Esophagus squamous epithelium (tissue), 5 donors: ENCODE data around the gene UNC79. TPM values are rescaled to one million over a fixed set of nuclear protein-coding genes. Genes with fewer than 3 reads are reported as not detected.
"Not testable (repeated sequence)": the region's sequence is repeated elsewhere in the genome, so short reads cannot be mapped to it uniquely, and the experiment has no call there.

Experiments
- DNase-seq: peaks from one replicate; lab custom pipeline; 2025; lab: John Stamatoyannopoulos, UW
- H3K27ac ChIP-seq, 4 donors: fragments of 200-600 bp; sonication (generic); one replicate each; pipeline ENCODE4 v1.5.1; 2016 to 2019; ENCODE audit warnings: mild to moderate bottlenecking in 1 of 4
- H3K27me3 ChIP-seq, 4 donors: fragments of 200-600 bp; sonication (generic); 1 replicate in 3 of 4; 2 replicates in 1 of 4; pipeline versions ENCODE4 v1.5.1 to v1.6.0; 2017 to 2021; ENCODE audit warnings: antibody characterized with exemption in 1 of 4
- H3K36me3 ChIP-seq, 3 donors: fragments of 200-600 bp; sonication (generic); one replicate each; pipeline ENCODE4 v1.5.1; 2016 to 2019
- H3K4me1 ChIP-seq, 3 donors: fragments of 200-600 bp; sonication (generic); one replicate each; pipeline ENCODE4 v1.5.1; 2017 to 2019
- H3K4me3 ChIP-seq, 4 donors: fragments of 200-600 bp; sonication (generic); 1 replicate in 3 of 4; 2 replicates in 1 of 4; pipeline ENCODE4 v1.5.1; 2016 to 2019; ENCODE audit warnings: mild to moderate bottlenecking in 2 of 4, moderate library complexity in 1 of 4
- H3K9me3 ChIP-seq, 3 donors: fragments of 200-600 bp; sonication (generic); one replicate each; pipeline ENCODE4 v1.5.1; 2016 to 2019
- CTCF ChIP-seq, 6 experiments: fragments of 450-650 bp in 4 of 6; fragments of 200-600 bp in 2 of 6; sonication (generic) in 2 of 6; IDR thresholded peaks; one replicate each; pipeline ENCODE4 v1.5.1; 2016 to 2019; ENCODE audit warnings: antibody characterized with exemption in 6 of 6, mild to moderate bottlenecking in 4 of 6, moderate library complexity in 4 of 6
- POLR2A ChIP-seq, 4 donors: fragments of 450-650 bp; IDR thresholded peaks; one replicate each; pipeline ENCODE4 v1.6.1; 2017; ENCODE audit warnings: antibody characterized with exemption in 4 of 4, mild to moderate bottlenecking in 4 of 4, moderate library complexity in 3 of 4
- WGBS, 2 donors: methylation state at CpG; one replicate each; pipeline ENCODE4 v1.1.5; 2018; 5-methylcytosine and 5-hydroxymethylcytosine counted together
- intact Hi-C: fragments of 100-400 bp; cut with DNase I; formaldehyde crosslinking; loops from one replicate; pipeline ENCODE4 v1.15.0; 2022
- total RNA-seq, 4 donors: library from RNA; depleted of rRNA; stranded (reverse); fragments of >200 nt; gene quantifications; one replicate each; pipeline ENCODE4 v1.1.0, GENCODE V29; 2016
- donor health status: DM: yes; HTN: yes; CAD: no.

The UNC79 gene
- under 1 TPM in 1 of 4 donors, not detected in 3; under 0.01 TPM for total RNA-seq

- H3K36me3 ChIP-seq: no peaks in the 10 kb centered on the region
- intact Hi-C loops: no loop called here
- DNase-seq: no peak
- no peak within 1 kb of the TSS for H3K27ac ChIP-seq
- TF ChIP-seq CTCF (IDR thresholded peaks at IDR 0.05) (no peak), POLR2A (IDR thresholded peaks at IDR 0.05) (no peak)
- peaks cover 0 to 14% (median 0%) of the 10 kb centered on the region in 3 donors for H3K4me1 ChIP-seq
- H3K4me3 ChIP-seq: peak within 1 kb of the TSS in 1 of 4 donors; percentile 39
- peaks cover 0 to 54% (median 10%) of the 10 kb centered on the region in 4 donors for H3K27me3 ChIP-seq
- peaks cover 0 to 5% (median 3%) of the 10 kb centered on the region in 3 donors for H3K9me3 ChIP-seq
- 0 to 9% methylated on average over 12 to 15 of the region's 51 CpGs for WGBS, 2 donors
Observed at GRCh38 chr14:93430315-93431035, at the start of gene UNC79. Gene UNC79, plus strand, starts transcription at chr14:93430939. Its CDS starts 91 bp downstream, at chr14:93431030.

GRCh38 chr14:93381644-93382043 is 49.1 kb upstream of the UNC79 start:
- Histone ChIP-seq H3K27me3 (no peaks in the 10 kb centered on the region), H3K4me3 (no peak overlapping the region), H3K36me3 (no peaks in the 10 kb centered on the region), H3K9me3 (no peaks in the 10 kb centered on the region), H3K27ac (no peak overlapping the region), H3K4me1 (no peaks in the 10 kb centered on the region)
- intact Hi-C loops: no loop called here
- DNase-seq: no peak
- no peak for TF ChIP-seq POLR2A (IDR thresholded peaks at IDR 0.05)
- TF ChIP-seq CTCF (IDR thresholded peaks at IDR 0.05): no peak
- 27 to 38% methylated on average over 1 of the region's 1 CpG for WGBS, 2 donors

- DNase-seq, intact Hi-C loops, H3K9me3 ChIP-seq, H3K27ac ChIP-seq, H3K36me3 ChIP-seq, H3K27me3 ChIP-seq, H3K4me3 ChIP-seq, H3K4me1 ChIP-seq: not testable (repeated sequence)
- WGBS, 2 donors: 32 to 58% methylated on average over 1 of the region's 1 CpG
Observed at GRCh38 chr14:93384256-93384655, 46.5 kb upstream of the UNC79 start.

- TF ChIP-seq POLR2A (IDR thresholded peaks at IDR 0.05): no peak
- TF ChIP-seq CTCF (IDR thresholded peaks at IDR 0.05): no peak
- no peak overlapping the region for H3K4me3 ChIP-seq
- DNase-seq: no peak
- intact Hi-C loops: no loop called here
- H3K27ac ChIP-seq: no peak overlapping the region
- peaks cover 0 to 9% (median 6%) of the 10 kb centered on the region in 3 donors for H3K9me3 ChIP-seq
- H3K36me3 ChIP-seq: no peaks in the 10 kb centered on the region
- no peaks in the 10 kb centered on the region for H3K4me1 ChIP-seq
- no peaks in the 10 kb centered on the region for H3K27me3 ChIP-seq
Observed at GRCh38 chr14:93395231-93395630, 35.5 kb upstream of the UNC79 start.

GRCh38 chr14:93396456-93396855 is 34.3 kb upstream of the UNC79 start:
- Histone ChIP-seq H3K27me3 (peaks cover 0 to 1% (median 0%) of the 10 kb centered on the region in 4 donors), H3K4me3 (no peak overlapping the region), H3K4me1 (no peaks in the 10 kb centered on the region), H3K9me3 (peaks cover 0 to 9% (median 6%) of the 10 kb centered on the region in 3 donors), H3K27ac (no peak overlapping the region), H3K36me3 (no peaks in the 10 kb centered on the region)
- TF ChIP-seq POLR2A (IDR thresholded peaks at IDR 0.05) (no peak), CTCF (IDR thresholded peaks at IDR 0.05) (no peak)
- DNase-seq: no peak
- intact Hi-C loops: no loop called here
- WGBS, 2 donors: 86 to 91% methylated on average over 1 of the region's 1 CpG
